Amygdala (tissue), 56 donors: ENCODE measurements around the gene TPM1.
"Not testable (repeated sequence)": the region's sequence is repeated elsewhere in the genome, so short reads cannot be mapped to it uniquely, and the experiment has no call there.

Experiments
- DNase-seq, 56 donors: peaks; one replicate each; lab custom pipeline; 2025; lab: John Stamatoyannopoulos, UW

Gene TPM1

GRCh38 chr15:63041974-63042876 lies at the start of gene TPM1:
Gene TPM1, plus strand, starts transcription at chr15:63042747. Its CDS starts 83 bp downstream, at chr15:63042830.
- peak in 23 of 56 donors; percentile 6 to 55 (median 28) for DNase-seq

GRCh38 chr15:62993066-62993465 lies 49.5 kb upstream of the TPM1 start:
- no peak for DNase-seq

DNA sequence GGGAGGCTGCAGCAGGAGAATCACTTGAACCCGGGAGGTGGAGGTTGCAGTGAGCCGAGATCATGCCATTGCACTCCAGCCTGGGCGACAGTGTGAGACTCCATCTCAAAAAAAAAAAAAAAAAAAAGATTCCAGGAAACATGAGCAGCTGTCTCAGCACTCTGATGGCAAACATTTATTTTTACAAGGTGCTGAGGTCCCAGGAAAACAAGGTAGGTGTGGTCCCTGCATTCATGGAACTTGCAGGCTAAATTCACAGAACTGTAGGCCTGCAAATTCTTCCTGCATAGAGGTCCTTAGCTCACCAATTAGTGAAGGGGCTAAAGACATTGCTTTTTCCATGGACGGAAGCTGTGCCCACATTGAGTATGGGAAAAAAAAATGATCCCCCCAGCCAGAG lies 48.9 kb upstream of the TPM1 start:
- not testable (repeated sequence) for DNase-seq

- no peak for DNase-seq
These were observed 48.1 kb upstream of the TPM1 start for GRCh38 chr15:62994439-62994838.

GRCh38 chr15:62994975-62995681 lies 47.4 kb upstream of the TPM1 start:
- no peak for DNase-seq

GRCh38 chr15:62997441-62997840 lies 45.1 kb upstream of the TPM1 start:
- no peak for DNase-seq

DNA sequence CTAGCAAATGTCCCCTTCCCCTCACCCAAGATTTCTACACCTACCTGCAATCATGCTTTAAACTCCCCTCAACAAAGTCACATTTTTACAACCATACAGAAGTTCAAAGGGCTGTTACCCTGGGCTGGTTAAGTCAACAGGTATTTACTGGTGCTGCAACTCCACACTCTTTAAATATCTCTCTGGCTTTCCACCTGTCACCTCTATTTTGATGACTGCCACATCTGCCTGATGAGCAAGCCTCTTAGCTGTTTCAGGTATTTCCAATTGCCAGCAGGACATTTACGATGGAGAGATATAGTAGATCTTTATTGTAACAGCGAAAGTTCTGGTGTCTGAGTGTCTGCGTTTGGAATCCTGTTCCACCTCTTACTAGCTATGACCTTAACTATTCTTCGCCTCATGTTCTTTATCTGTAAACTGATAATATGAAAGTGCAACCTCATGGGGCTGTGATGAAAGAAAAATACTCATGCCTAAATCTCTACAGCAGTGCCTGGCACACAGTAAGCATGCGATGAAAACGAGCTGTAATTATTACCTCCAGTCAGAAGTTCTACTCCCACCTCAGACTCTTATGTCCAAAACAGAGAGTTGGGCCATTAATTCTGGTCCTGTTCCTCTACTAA lies 44.2 kb upstream of the TPM1 start:
- DNase-seq: no peak

- DNase-seq: no peak
These were observed 43.4 kb upstream of the TPM1 start for GRCh38 chr15:62999178-62999577.

GRCh38 chr15:62999923-63000561 lies 42.5 kb upstream of the TPM1 start:
- no peak for DNase-seq

GRCh38 chr15:63000706-63001105 lies 41.8 kb upstream of the TPM1 start:
- no peak for DNase-seq

- no peak for DNase-seq
These were observed 38.3 kb upstream of the TPM1 start for GRCh38 chr15:63004211-63004610.

DNA sequence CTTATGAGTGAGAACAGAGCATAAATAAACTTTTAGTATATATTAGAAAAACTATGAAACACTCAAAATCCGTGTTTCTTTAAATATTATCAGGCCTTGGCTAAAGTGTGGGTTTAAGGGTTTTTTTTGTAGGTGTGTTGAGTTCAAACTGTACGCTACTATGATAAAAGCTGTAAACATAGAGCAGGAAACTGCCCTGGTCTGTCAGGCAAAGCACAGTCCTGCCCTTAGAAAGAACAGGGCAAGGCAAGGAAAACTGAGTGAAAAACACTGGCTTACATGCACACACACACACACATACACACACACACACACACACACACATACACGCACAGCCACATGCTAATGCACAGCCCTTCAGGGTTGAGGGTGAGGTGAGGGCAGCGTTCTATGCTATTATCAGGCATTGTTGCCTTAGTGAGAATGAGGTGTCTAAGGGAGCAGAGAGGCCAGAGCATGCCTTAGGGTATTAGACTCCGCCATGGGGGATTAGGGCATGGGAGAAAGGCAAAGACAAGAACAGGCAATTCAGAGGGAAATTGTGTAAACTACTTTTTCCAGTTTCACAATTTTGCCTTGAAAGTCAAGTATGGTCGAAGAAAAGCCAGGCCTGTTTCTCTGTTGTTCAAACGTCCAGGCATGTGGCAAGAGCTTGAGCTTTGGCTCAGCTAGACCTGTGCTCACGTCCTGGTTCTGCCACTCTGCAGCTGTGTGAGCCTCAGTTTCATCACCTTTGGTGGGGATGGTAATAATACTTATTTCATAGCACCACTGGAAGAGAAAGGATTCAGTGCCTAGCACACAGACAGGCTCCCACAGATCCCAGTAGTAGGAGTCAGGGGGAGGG lies 36.3 kb upstream of the TPM1 start:
- DNase-seq: no peak

- DNase-seq: no peak
These were observed 34.1 kb upstream of the TPM1 start for GRCh38 chr15:63008333-63009049.

DNA sequence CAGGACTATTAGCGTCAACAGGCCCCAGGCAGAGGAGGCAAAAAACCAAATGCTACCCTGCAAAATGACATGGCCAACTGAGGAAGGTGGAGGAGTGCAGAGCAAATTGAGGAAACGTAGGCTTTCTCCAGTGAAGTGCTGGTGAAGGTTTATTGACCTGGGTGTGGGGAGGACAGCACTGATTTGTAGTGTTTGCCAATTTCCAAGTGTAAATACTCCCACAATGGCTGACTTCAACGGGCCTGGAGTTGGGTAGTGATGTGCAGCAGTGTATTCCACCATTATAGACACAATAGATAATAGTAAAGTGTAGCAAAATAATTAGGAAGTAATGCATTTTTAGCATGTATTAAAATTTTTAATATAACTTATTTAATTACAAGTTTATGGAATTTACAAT lies 32.2 kb upstream of the TPM1 start:
- no peak for DNase-seq

- DNase-seq: no peak
These were observed 31.4 kb upstream of the TPM1 start for GRCh38 chr15:63010920-63011693.

DNA sequence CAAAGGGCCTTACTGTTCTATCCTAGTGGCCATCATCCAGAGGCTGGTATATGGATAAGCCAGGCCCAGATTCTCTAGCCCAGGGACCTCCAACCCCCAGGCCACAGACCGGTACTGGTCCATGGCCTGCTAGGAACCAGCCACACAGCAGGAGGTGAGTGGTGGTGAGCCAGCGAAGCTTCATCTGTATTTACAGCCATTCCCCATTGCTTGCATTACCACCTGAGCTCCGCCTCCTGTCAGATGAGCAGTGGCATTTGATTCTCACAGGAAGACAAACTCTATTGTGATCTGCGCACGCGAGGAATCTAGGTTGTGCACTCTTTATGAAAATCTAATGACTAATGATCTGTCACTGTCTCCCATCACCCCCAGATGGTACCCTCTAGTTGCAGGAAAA lies 30.1 kb upstream of the TPM1 start:
- no peak for DNase-seq

DNA sequence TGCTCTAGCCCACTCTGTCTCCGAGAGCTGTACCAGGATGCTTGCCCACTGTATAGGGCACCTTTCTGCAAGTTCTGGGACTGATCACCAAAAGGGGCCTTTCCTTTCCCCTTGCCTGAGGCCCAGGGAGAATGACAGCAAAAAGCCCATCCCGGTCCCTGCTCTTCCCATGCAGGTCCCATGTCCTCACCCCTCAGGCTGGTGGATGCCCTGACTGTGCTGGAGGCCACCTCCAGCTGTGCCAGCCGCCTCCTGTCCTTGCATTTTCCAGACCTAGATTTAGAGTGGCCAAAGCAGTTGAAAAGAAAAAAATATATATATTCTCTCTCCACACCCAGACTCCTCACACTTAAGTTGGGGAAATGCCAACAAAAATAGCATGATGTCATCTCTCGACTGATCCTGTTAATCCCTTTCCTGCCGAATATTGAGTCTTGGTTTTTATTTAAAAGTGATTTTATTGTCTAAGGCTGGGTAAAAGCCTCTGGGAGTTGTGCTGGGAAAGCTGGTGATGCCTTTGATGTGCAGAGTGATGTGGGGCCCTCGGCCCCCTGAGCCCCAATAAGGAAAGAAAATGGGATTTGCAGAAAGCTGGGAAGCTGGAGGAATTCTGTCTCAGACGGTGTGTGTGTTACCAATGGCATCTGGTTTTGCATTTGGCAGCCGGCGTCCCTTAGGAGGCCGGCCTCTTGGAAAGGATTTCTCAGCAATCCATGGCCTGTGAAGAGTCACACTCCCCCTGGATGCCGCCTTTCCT lies 29.3 kb upstream of the TPM1 start:
- peak in 2 of 56 donors; percentile 3 for DNase-seq

DNA sequence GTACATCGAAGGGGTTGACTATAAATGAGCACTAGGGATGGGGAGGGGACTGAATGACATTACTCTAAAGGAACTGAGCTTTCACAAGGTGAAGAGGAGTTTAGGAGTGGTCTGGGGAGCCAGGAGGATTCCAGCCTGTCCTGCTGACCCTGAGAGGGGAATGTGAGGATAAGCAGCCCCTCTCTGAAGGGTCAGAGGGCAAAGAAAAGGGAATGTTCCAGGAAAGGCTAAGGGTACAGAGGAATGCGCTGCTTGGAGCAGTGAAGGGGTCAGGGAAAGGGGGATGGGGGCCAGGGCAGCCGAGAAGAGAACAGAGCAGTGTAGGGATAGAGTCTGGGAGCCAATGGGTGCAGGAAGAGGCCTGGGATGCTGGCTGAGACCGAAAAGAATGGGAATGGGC lies 28.0 kb upstream of the TPM1 start:
- DNase-seq: no peak
